GM12891 (cell line): ENCODE results near the gene EIF4G3.

Experiments used
- POLR2A ChIP-seq: IDR thresholded peaks from 2 replicates; pipeline ENCODE4 v1.6.1; 2011; ENCODE audit warnings: low read depth, low read length, control low read depth
- POLR2AphosphoS5 ChIP-seq: IDR thresholded peaks from 2 replicates; pipeline ENCODE4 v1.6.1; 2011; ENCODE audit warnings: low read depth, low read length, control low read depth
- TAF1 ChIP-seq: IDR thresholded peaks from 2 replicates; pipeline ENCODE4 v1.6.1; 2011; ENCODE audit warnings: low read depth, low read length, control low read depth

GRCh38 chr1:21165646-21166045, 11.1 kb downstream of the EIF4G3 start:
- no peak for TF ChIP-seq POLR2A
- no peak for TF ChIP-seq TAF1
- no peak for TF ChIP-seq POLR2AphosphoS5
